Mucosa of rectum (tissue), 2 donors: ENCODE data around the gene POLR2C.

Experiments
- H3K27ac ChIP-seq, 2 donors: one replicate each; pipeline ENCODE4 v1.7.0; 2013; ENCODE audit warnings: inconsistent platforms in 2 of 2, low read depth in 2 of 2, low read length in 2 of 2
- H3K27me3 ChIP-seq, 2 donors: one replicate each; pipeline ENCODE4 v1.7.0; 2013; ENCODE audit warnings: low read length in 2 of 2; ENCODE audit not compliant: control insufficient read depth in 2 of 2, insufficient read depth in 2 of 2
- H3K36me3 ChIP-seq, 2 donors: one replicate each; pipeline ENCODE4 v1.7.0; 2013; ENCODE audit warnings: low read length in 2 of 2; ENCODE audit not compliant: control insufficient read depth in 2 of 2, insufficient read depth in 2 of 2
- H3K4me1 ChIP-seq, 2 donors: one replicate each; pipeline ENCODE4 v1.7.0; 2013; ENCODE audit warnings: low read length in 2 of 2, mild to moderate bottlenecking in 1 of 2; ENCODE audit not compliant: control insufficient read depth in 2 of 2, insufficient read depth in 2 of 2
- H3K4me3 ChIP-seq, 2 donors: one replicate each; pipeline ENCODE4 v1.7.0; 2013; ENCODE audit warnings: low read length in 2 of 2
- H3K9ac ChIP-seq, 2 donors: one replicate each; pipeline ENCODE4 v1.7.0; 2013; ENCODE audit warnings: low read length in 2 of 2, low read depth in 1 of 2, mild to moderate bottlenecking in 1 of 2
- H3K9me3 ChIP-seq, 2 donors: one replicate each; pipeline ENCODE4 v1.7.0; 2013; ENCODE audit warnings: low read length in 2 of 2; ENCODE audit not compliant: control insufficient read depth in 2 of 2
- donor health status: healthy.
- donor health status: Normal muscosa, but diverticular disease.

POLR2C gene

GRCh38 chr16:57471852-57472664 is 9.6 kb downstream of the POLR2C start:
- peak overlapping the region in 1 of 2 donors; percentile 13 for H3K4me3 ChIP-seq
- no peaks in the 10 kb centered on the region for H3K9me3 ChIP-seq
- no peak overlapping the region for H3K9ac ChIP-seq
- H3K4me1 ChIP-seq = peaks cover 24 to 26% of the 10 kb centered on the region in 2 donors
- peaks cover 58 to 67% of the 10 kb centered on the region in 2 donors for H3K36me3 ChIP-seq
- H3K27me3 ChIP-seq = no peaks in the 10 kb centered on the region
- peak overlapping the region; percentile 38 to 50 for H3K27ac ChIP-seq

- Histone ChIP-seq H3K27me3 (no peaks in the 10 kb centered on the region), H3K9ac (no peak overlapping the region), H3K27ac (peak overlapping the region in 1 of 2 donors; percentile 50), H3K36me3 (peaks cover 60 to 61% of the 10 kb centered on the region in 2 donors), H3K9me3 (no peaks in the 10 kb centered on the region), H3K4me1 (peaks cover 26 to 28% of the 10 kb centered on the region in 2 donors), H3K4me3 (no peak overlapping the region)
Measured at GRCh38 chr16:57472665-57473060, 10.2 kb downstream of the POLR2C start.

DNA sequence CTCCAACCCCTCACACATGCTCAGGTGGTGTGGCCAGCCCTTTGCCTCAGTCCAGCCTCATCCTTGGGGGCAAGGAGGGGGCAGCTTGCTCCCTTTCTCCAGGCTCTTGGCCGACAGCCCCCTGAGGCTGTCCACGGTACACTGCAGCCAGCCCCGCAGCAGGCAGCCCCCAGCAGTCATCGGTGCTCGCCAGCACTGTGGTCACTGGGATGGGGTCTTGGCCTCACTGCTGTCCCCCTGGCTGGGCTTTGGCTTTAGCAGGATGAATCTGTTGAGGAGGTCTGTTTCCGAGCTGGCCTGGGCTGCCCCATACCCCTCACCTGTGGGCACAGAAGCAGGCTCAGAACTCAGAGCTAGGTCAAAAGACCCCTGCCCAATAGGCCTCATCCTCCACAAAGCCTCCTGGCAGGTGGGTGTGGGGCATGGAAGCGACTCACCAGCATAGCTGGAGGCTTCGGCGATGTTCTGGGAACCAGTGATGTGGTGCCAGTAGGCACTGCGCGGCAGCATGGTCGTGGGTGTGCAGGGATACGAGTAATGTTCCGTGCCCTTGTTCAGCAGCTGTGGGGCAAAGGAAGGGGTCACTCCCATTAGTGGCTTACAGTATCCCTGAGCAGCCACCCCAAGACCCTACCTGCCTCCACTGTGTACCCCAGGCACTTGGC is 10.8 kb downstream of the POLR2C start:
- Histone ChIP-seq H3K9me3 (no peaks in the 10 kb centered on the region), H3K36me3 (peaks cover 55 to 60% of the 10 kb centered on the region in 2 donors), H3K9ac (no peak overlapping the region), H3K27me3 (no peaks in the 10 kb centered on the region), H3K27ac (no peak overlapping the region), H3K4me3 (no peak overlapping the region), H3K4me1 (peaks cover 31 to 33% of the 10 kb centered on the region in 2 donors)

DNA sequence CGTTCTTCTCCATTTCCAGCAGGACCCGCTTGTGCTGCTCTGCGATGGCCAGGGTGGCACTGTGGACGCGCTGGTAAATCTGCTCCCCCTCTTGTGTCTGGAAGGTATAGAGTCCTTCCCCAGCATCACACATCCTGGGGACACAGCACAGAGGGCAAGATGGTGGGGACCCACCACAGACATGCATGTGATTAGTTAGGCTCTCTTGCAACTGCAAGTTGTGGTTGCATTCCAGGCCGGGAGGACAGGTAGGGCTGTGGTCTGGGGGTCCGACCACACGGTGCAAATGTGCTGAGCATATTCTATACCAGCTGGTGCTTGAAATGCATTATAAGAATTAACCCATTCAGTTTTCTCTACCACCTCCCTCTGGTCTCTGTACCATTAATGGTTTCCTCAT is 11.4 kb downstream of the POLR2C start:
- peaks cover 36 to 37% of the 10 kb centered on the region in 2 donors for H3K4me1 ChIP-seq
- H3K9me3 ChIP-seq = no peaks in the 10 kb centered on the region
- H3K27me3 ChIP-seq = no peaks in the 10 kb centered on the region
- peaks cover 51 to 56% of the 10 kb centered on the region in 2 donors for H3K36me3 ChIP-seq
- no peak overlapping the region for H3K4me3 ChIP-seq
- H3K27ac ChIP-seq = no peak overlapping the region
- no peak overlapping the region for H3K9ac ChIP-seq

DNA sequence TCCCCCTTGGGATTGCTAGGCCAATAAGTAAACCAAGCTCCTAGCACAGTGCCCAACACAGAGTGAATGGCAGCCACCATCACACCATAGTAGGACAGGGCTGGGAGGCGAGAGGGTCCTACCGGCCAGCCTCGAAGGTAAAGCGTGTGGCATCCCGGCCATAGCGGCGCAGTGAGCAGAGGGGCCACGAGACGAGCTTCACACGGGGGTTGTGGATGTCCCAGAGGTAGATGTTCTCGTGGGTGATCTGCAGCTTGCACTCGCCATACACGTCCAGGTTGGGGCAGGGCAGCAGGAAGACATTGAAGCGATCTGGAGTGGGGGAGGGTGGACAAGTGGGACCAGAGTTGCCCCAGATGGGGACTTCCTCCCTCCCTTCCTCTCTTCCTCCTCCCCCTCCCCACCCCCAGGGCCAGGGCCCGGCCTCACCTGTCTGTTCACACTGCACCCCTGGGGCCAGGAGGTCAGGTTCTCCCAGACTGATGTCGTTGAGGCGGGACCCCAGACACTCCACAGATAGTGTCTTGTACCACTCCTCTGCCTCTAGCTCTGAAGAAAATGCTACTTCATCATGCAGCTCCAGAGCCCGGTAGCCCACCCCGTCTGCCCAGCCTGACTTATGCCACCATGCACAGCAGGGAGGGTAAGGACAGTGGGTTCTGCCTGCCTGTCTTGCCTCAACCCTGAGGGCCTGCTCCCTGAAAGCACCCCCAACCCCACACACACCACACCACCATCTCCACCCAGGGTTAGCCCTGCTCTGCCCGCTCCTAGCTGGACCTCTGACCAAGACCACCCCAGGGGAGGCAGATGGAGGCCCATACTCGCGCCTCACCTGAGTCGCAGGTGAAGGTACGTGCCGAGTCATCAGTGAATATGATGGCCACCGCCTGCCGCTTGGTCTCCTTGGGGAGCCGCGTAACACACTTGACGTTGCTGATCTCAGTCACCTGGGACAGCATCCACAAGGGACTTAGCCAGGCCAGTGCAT is 12.5 kb downstream of the POLR2C start:
- Histone ChIP-seq H3K9me3 (no peaks in the 10 kb centered on the region), H3K4me3 (no peak overlapping the region), H3K27ac (no peak overlapping the region), H3K27me3 (no peaks in the 10 kb centered on the region), H3K4me1 (peaks cover 41 to 46% of the 10 kb centered on the region in 2 donors), H3K9ac (no peak overlapping the region), H3K36me3 (peaks cover 40 to 45% of the 10 kb centered on the region in 2 donors)

DNA sequence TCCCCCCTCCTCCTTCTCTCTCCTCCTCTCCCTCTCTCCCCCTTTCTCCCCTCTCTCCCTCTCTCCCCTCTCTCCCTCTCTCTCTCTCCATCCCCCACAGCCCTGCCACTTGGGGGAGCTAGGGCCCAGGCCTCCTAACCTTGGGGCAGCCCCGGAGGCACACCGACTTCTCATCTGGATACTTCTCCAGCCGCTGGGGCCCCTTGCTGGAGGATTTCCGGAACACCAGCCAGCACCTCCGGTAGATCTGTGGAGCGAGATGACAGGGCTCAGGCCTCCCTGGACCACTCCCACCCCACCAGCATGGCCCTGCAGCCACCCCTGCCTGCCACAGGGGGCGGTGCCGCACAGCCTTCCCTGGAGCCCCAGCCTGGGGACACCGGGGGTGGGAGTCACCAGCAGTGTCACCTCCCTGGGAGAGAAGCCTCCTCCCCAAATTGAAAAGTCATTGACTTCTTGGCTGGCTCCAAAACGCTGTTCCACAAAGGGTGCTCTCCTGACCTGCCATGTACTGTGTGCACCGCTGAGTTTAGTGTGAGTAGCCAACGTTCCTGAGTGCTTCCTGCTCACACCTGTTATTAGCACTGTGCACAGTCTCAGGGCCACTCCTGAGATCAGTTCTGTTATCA is 13.3 kb downstream of the POLR2C start:
- H3K27ac ChIP-seq = no peak overlapping the region
- no peaks in the 10 kb centered on the region for H3K9me3 ChIP-seq
- H3K27me3 ChIP-seq = no peaks in the 10 kb centered on the region
- H3K4me3 ChIP-seq = no peak overlapping the region
- no peak overlapping the region for H3K9ac ChIP-seq
- H3K36me3 ChIP-seq = peaks cover 31 to 37% of the 10 kb centered on the region in 2 donors
- H3K4me1 ChIP-seq = peaks cover 39 to 45% of the 10 kb centered on the region in 2 donors

DNA sequence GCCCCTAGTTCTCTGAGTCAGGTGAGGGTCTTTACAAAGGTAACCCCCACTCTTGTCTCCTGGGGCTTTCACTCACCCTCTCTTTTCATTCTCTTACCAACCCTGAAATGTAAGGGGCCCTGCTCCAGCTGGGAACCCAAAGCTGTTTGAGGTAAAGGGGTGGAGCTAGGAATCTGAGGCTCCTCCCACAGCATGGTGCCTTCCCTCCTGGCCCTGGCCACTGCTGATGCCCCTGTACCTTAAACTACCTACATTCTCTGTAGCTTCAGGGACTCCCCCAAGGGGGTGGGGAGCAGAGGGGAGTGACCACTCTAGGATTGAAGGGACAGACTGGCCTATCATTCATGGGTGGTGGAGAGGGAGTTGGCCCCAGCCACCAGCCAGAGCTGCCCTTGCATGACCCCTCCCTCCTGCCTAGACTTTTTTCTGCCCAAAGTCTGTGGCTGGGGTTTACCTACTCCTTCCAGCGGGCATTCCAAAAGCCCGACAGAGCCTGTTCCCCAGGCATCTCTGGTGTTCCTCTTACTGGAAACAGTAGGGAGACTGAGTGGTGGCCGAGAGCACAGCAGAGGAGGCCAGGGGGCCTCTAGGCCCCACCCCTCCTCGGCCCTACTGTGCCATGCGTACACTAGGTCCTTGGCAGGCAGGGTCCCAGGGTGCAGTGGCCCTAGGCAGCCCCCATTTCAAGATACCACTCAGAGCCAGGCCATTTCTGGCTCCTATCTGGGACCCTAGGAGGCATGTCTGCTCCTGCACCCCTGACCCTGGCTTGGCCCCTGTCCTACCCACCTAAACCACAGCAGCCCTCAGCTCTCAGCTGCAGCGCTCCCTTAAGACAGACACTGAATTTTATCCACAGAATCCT is 14.3 kb downstream of the POLR2C start:
- H3K9ac ChIP-seq = no peak overlapping the region
- H3K27ac ChIP-seq = no peak overlapping the region
- H3K4me3 ChIP-seq = no peak overlapping the region
- no peaks in the 10 kb centered on the region for H3K9me3 ChIP-seq
- peaks cover 25 to 31% of the 10 kb centered on the region in 2 donors for H3K36me3 ChIP-seq
- H3K4me1 ChIP-seq = peaks cover 35 to 39% of the 10 kb centered on the region in 2 donors
- no peaks in the 10 kb centered on the region for H3K27me3 ChIP-seq

DNA sequence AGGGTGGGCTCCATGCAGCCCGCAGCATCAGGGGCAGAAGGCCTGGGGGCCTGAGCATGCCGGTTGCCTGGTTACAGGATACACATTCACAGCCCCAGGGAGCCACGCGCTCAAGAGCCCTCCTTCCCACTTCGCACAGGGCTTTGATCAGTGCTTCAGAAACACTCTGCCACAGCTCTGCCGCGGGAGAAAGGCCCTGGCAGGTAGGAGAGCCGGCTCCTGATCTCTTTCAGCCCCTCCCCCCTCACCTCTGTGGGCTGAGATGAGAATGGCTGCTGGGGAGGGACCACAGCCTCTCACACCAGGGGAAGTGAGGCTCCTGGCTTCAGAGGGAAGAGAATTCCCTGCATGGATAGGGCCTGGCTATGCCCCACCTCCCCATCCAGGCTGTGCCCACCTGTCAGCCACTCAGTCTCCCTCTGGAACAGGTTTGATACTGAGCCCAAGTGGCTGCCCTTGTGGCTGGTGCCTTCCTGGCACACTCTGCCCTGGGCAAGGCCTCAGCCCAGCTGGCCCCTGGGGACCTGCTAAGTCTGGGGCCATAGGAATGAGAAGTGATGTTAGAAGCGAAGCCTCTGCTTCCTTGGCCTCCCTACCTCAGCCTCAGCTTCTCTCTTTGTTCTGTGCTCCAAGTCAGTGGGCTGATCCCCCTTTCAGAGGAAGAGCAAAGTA is 15.2 kb downstream of the POLR2C start:
- Histone ChIP-seq H3K9ac (no peak overlapping the region), H3K27me3 (no peaks in the 10 kb centered on the region), H3K36me3 (peaks cover 21 to 27% of the 10 kb centered on the region in 2 donors), H3K4me1 (peaks cover 30% of the 10 kb centered on the region in 2 donors), H3K4me3 (no peak overlapping the region), H3K27ac (no peak overlapping the region), H3K9me3 (no peaks in the 10 kb centered on the region)
